Activated naive CD4-positive, alpha-beta T cell treated with anti-CD3 and anti-CD28 coated beads, Interleukin-2, amount 50 U/mL, for 24 hours (primary cell): ENCODE data around the gene DNAJC27.
"Not testable (repeated sequence)": the region's sequence is repeated elsewhere in the genome, so short reads cannot be mapped to it uniquely, and the experiment has no call there.

ENCODE experiments used
- H3K27ac Mint-ChIP-seq: one replicate; pipeline ENCODE4 v1.8.0; 2021; ENCODE audit warnings: mild to moderate bottlenecking, mixed read lengths
- H3K27me3 Mint-ChIP-seq: one replicate; pipeline ENCODE4 v1.8.0; 2021; ENCODE audit warnings: mixed read lengths
- H3K36me3 Mint-ChIP-seq: one replicate; pipeline ENCODE4 v1.8.0; 2021; ENCODE audit warnings: mixed read lengths
- H3K4me1 Mint-ChIP-seq: one replicate; pipeline ENCODE4 v1.8.0; 2021; ENCODE audit warnings: mixed read lengths
- H3K4me3 Mint-ChIP-seq: one replicate; pipeline ENCODE4 v1.8.0; 2021; ENCODE audit warnings: mild to moderate bottlenecking, mixed read lengths
- H3K9me3 Mint-ChIP-seq: one replicate; pipeline ENCODE4 v1.8.0; 2021; ENCODE audit warnings: mixed read lengths

Gene DNAJC27

DNA sequence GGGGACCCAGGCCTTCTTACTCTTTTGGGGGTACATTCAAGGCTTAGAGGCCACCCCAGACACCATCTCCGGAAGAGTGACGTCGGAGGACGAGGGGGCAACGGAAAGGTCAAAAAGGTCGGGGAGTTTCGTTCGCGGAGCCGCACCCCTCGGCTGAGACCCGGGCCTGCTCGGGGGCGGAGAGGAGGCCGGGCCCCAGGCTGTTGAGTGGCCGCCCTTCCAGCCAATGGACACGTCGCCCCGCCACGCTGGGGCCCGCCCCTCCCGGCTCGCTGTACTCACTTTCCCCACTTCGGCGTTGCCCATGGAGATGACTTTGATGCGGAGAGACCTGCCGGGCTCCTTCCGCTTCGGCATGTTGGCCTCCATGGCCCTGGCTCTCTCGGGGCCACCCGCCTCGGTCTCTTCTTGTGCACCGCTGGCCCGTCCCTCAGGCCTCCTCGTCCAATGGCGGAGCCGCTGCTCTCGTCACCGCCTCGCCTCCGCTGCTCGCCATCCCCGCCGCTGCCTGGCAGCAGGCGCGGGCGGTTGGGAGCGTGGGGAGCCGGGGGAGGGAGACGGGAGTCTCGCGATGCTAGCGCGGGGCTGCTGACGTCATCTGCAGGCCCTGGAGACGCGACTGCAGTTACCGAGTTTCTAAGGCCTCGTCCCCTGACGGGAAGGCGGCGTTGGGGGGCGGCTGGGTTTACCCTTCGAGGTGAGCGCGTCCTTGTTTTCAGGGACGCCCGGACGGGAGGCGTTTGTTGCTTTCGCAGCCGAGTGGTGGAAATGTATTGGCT lies at the start of gene DNAJC27:
TSS of gene DNAJC27 (minus strand) at position 420 of the 779 bp plus-strand sequence. CDS start at position 369, 51 bp downstream.
- Mint-ChIP-seq H3K36me3 (peaks cover 4% of the 10 kb centered on the region), H3K4me1 (peaks cover 27% of the 10 kb centered on the region), H3K9me3 (no peaks in the 10 kb centered on the region), H3K27me3 (no peaks in the 10 kb centered on the region), H3K27ac (peak within 1 kb of the TSS; percentile 100), H3K4me3 (peak within 1 kb of the TSS; percentile 98)

DNA sequence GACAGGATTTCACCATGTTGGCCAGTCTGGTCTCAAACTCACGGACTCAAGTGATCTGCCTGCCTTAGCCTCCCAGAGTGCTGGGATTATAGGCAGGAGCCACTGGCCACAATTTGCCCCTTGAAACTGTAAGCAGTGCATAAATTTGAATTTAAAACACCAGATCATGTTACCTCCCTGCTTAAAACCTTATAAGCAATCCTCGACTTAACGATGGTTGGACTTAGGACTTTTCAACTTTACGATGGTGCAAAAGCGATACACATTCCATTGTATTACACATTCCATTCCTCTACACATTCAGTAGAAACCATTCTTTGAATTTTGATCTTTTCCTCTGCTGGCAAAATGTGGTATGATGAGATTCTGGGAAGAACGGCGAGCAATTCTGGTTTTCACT lies 46.9 kb upstream of the DNAJC27 start:
- H3K9me3 Mint-ChIP-seq: no peaks in the 10 kb centered on the region
- H3K4me3 Mint-ChIP-seq: no peak overlapping the region
- H3K36me3 Mint-ChIP-seq: peaks cover 3% of the 10 kb centered on the region
- H3K27me3 Mint-ChIP-seq: no peaks in the 10 kb centered on the region
- no peak overlapping the region for H3K27ac Mint-ChIP-seq
- H3K4me1 Mint-ChIP-seq: no peaks in the 10 kb centered on the region

GRCh38 chr2:25014631-25015030 lies 42.9 kb upstream of the DNAJC27 start:
- Mint-ChIP-seq H3K4me3 (no peak overlapping the region), H3K4me1 (no peaks in the 10 kb centered on the region), H3K27ac (no peak overlapping the region), H3K27me3 (no peaks in the 10 kb centered on the region), H3K36me3 (no peaks in the 10 kb centered on the region), H3K9me3 (no peaks in the 10 kb centered on the region)

DNA sequence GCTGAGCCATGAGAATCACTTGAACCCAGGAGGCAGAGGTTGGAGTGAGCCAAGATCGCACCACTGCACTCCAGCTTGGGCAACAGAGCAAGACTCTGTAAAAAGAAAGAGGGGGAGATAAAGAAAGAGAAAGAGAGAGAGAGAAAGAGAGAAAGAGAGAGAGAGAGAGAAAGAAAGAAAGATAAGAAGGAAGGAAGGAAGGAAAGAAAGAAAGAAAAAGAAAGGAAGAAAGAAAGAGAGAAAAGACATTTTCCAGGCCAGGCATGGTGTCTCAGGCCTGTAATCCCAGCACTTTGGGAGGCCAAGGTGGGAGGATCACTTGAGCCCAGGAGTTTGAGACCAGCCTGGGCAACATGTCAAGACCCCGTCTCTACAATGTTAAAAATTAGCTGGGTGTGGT lies 39.6 kb upstream of the DNAJC27 start:
- H3K27me3 Mint-ChIP-seq, H3K9me3 Mint-ChIP-seq, H3K27ac Mint-ChIP-seq, H3K36me3 Mint-ChIP-seq, H3K4me1 Mint-ChIP-seq, H3K4me3 Mint-ChIP-seq: not testable (repeated sequence)

DNA sequence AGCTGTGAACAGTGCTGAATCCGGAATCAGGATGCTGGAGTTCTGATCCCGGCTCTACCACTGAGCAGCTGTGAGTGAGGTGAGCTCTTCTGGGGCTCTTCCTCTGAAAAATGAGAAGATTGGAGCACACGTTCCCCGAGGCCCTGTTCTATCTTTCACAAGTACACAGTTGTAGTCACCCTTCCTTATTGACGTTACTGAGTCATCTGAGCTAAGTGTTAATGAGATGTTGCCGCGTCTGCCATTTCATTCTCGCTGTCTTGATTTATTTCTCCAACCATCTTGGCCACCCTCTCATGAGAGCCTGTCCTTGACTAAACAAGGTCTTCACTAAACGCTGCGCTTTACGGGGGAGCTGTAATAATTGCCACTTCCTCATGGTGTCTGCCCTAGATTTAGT lies 38.2 kb upstream of the DNAJC27 start:
- Mint-ChIP-seq H3K27me3 (no peaks in the 10 kb centered on the region), H3K9me3 (no peaks in the 10 kb centered on the region), H3K36me3 (peaks cover 4% of the 10 kb centered on the region), H3K4me3 (no peak overlapping the region), H3K27ac (no peak overlapping the region), H3K4me1 (no peaks in the 10 kb centered on the region)

GRCh38 chr2:25002066-25002465 lies 30.3 kb upstream of the DNAJC27 start:
- H3K36me3 Mint-ChIP-seq: peaks cover 9% of the 10 kb centered on the region

DNA sequence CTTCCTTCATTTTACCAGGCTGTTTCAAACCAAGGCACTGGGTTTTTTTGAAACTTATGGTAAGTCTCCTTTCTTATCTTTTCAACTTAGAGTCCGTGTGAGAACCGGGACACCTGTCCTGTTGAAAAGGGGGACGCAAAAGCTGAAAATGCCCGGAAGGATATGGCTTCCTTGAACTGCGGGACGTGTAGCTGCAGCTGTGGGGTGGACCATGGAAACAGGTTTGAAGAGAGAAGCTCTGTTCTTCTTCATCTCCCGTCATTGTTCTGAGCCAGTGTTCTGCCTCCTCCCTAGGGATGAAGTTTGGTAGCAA lies 29.5 kb upstream of the DNAJC27 start:
- H3K36me3 Mint-ChIP-seq: peaks cover 9% of the 10 kb centered on the region
- H3K4me3 Mint-ChIP-seq: no peak overlapping the region
- no peaks in the 10 kb centered on the region for H3K27me3 Mint-ChIP-seq
- no peaks in the 10 kb centered on the region for H3K9me3 Mint-ChIP-seq
- H3K27ac Mint-ChIP-seq: no peak overlapping the region
- H3K4me1 Mint-ChIP-seq: no peaks in the 10 kb centered on the region

More at GRCh38 chr2:25002066-25002465, 30.3 kb upstream of the DNAJC27 start:
- H3K27ac Mint-ChIP-seq: no peak overlapping the region
- H3K4me1 Mint-ChIP-seq: no peaks in the 10 kb centered on the region
- H3K9me3 Mint-ChIP-seq: no peaks in the 10 kb centered on the region
- H3K27me3 Mint-ChIP-seq: no peaks in the 10 kb centered on the region
- H3K4me3 Mint-ChIP-seq: no peak overlapping the region

DNA sequence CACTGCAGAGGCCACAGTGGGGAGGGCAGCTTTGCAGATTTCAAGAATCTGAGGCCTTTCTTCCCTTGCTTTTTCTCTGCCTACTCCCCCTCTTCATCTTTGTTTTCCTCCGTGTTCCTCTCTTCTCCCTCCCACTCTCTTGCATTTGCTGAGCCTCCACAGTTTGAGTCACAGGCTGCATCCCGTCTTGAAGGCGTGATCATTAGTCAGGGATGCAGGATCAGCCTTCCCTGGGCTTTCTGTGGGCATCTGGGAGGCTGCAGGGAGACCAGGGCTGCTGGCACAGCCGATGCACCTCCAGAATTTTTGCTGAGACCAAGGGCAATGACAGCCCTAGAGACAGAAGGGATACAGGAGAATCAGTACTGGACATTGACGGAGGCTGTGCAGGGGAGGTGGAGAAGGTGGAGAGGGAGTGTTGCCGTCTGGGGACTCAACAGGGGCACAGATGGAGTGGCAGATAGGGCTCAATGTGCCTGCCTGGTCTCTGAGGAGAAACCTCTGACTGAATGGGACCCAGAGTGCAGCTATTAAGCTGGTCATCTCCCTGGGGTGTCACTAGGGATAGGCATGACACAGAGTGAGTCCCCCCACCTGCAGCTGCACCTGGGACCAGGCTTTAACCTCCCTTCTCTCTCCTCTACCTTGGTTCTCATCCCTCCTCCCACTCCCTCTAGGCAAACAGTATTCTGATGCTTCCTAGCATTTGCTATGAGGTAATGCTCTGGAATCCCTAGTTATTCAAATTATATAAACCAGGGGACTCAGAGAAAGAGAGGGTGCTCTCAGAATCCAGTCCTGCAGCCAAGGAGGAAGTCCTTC lies 29.0 kb upstream of the DNAJC27 start:
- Mint-ChIP-seq H3K9me3 (no peaks in the 10 kb centered on the region), H3K27ac (no peak overlapping the region), H3K36me3 (peaks cover 5% of the 10 kb centered on the region), H3K4me1 (no peaks in the 10 kb centered on the region), H3K27me3 (no peaks in the 10 kb centered on the region), H3K4me3 (no peak overlapping the region)

DNA sequence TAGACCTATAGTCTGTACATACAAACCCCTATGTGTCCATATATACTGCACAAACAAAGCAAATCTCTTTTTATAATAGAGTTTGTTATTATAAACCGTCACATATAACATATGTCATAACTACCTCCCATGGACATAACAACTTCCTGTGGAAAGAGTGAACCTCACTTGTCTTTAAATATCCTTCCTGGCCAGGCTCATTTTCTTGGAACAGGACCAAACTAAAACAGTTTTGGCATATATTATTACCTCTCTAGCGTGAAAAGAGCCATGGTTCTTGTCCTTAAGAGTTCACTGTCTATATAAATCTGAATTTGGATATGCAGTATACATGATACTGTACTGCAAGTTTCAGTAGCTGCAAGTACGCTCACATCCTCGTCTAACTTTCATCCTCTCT lies 28.3 kb upstream of the DNAJC27 start:
- no peaks in the 10 kb centered on the region for H3K4me1 Mint-ChIP-seq
- no peaks in the 10 kb centered on the region for H3K27me3 Mint-ChIP-seq
- H3K4me3 Mint-ChIP-seq: no peak overlapping the region
- no peak overlapping the region for H3K27ac Mint-ChIP-seq
- peaks cover 5% of the 10 kb centered on the region for H3K36me3 Mint-ChIP-seq
- H3K9me3 Mint-ChIP-seq: no peaks in the 10 kb centered on the region

GRCh38 chr2:24999097-24999496 lies 27.3 kb upstream of the DNAJC27 start:
- not testable (repeated sequence) for H3K9me3 Mint-ChIP-seq, H3K4me1 Mint-ChIP-seq, H3K36me3 Mint-ChIP-seq, H3K27ac Mint-ChIP-seq, H3K27me3 Mint-ChIP-seq, H3K4me3 Mint-ChIP-seq

- no peaks in the 10 kb centered on the region for H3K36me3 Mint-ChIP-seq
- no peak overlapping the region for H3K4me3 Mint-ChIP-seq
- H3K9me3 Mint-ChIP-seq: no peaks in the 10 kb centered on the region
- H3K27me3 Mint-ChIP-seq: peaks cover 9% of the 10 kb centered on the region
- H3K4me1 Mint-ChIP-seq: no peaks in the 10 kb centered on the region
- no peak overlapping the region for H3K27ac Mint-ChIP-seq
Measured at GRCh38 chr2:24994146-24994724, 22.5 kb upstream of the DNAJC27 start.

DNA sequence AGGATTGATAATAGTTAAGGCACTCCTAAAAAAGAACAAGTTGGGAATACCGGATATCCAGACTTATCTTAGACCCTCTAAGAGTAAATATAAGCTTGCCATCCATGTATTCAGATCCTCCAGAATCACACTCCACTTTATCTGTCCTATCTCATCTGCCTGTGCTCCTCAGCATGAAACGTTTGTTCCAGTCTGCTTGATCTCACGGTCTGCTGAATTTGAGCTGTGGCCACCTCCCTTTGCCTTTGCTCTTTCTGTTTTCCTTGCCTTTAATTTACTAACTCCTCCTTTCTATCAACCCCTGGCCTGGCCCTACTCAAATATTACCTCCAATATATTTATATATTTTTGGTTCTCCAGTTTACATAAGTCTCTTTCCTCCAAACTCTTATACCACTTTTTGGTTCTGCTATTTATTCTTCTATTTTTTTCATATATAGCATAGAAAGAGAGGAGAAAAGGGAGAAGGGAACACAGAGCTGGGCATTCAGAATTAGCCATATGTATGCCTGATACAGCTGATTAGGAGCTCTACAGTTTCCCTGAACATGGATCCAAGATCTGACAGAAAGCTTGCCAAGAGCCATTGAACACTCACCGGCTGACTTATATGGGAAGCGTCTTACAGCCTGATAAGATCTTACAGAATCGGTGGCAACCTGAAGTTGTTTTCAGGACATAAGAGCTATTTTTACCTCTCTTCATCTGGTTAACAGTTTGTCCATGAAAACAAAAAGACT lies 21.8 kb upstream of the DNAJC27 start:
- no peak overlapping the region for H3K27ac Mint-ChIP-seq
- no peak overlapping the region for H3K4me3 Mint-ChIP-seq
- H3K36me3 Mint-ChIP-seq: no peaks in the 10 kb centered on the region
- peaks cover 9% of the 10 kb centered on the region for H3K27me3 Mint-ChIP-seq
- no peaks in the 10 kb centered on the region for H3K4me1 Mint-ChIP-seq
- no peaks in the 10 kb centered on the region for H3K9me3 Mint-ChIP-seq

DNA sequence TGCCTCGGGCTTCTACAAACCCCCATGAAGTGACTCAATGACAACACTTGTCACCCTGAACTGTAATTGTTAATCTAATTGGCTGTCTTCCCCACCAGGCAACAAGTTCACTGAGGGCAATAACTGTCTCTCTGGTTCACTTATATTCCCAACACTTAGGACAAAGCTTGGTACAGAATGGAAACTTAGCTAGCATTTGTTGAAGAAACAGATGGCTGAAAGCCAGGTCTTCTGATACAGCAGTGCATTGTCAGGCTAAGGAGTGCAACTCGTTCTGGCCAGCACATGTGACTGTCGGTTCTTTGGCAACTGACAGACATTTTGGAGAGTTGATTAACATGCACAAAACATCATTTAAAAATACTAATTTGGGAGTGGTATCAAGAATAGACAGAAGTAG lies 14.6 kb upstream of the DNAJC27 start:
- Mint-ChIP-seq H3K4me1 (no peaks in the 10 kb centered on the region), H3K36me3 (no peaks in the 10 kb centered on the region), H3K27me3 (no peaks in the 10 kb centered on the region), H3K27ac (no peak overlapping the region), H3K4me3 (no peak overlapping the region), H3K9me3 (no peaks in the 10 kb centered on the region)

GRCh38 chr2:24985511-24985910 lies 13.8 kb upstream of the DNAJC27 start:
- no peaks in the 10 kb centered on the region for H3K27me3 Mint-ChIP-seq
- H3K9me3 Mint-ChIP-seq: no peaks in the 10 kb centered on the region
- no peaks in the 10 kb centered on the region for H3K36me3 Mint-ChIP-seq
- H3K27ac Mint-ChIP-seq: no peak overlapping the region
- H3K4me3 Mint-ChIP-seq: no peak overlapping the region
- H3K4me1 Mint-ChIP-seq: no peaks in the 10 kb centered on the region

DNA sequence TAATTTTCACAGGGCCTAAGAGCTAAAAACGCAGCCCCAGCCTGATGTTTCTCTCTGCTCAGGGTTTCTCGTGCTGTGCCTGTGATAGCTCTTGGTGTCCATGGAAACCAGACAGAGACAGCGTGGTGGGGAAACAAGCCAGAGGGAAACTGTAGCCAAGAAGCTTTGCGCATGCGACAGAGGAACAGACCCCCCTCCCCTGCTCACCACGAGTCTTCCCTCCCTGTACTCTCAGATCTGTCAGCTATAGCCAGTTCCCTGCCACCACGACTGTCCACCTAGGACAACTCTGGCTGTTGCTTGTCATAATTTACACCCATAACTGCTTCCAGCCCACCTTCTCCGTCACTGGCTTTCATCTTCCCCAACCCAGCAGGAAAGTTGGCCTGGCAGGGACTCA lies 13.2 kb upstream of the DNAJC27 start:
- H3K36me3 Mint-ChIP-seq: no peaks in the 10 kb centered on the region
- H3K4me3 Mint-ChIP-seq: no peak overlapping the region
- H3K27me3 Mint-ChIP-seq: no peaks in the 10 kb centered on the region
- no peak overlapping the region for H3K27ac Mint-ChIP-seq
- H3K9me3 Mint-ChIP-seq: no peaks in the 10 kb centered on the region
- H3K4me1 Mint-ChIP-seq: no peaks in the 10 kb centered on the region
